ENCODE measurements around the gene EXOG. TPM values are rescaled to one million over a fixed set of nuclear protein-coding genes. Genes with fewer than 3 reads are reported as not detected.
A peak's percentile ranks its signal among the peaks of the same experiment; 100 is the strongest.

EXOG gene
- total RNA-seq, 4 donors from 2014 or later, result 6.0 to 15.3 (median 10.8) TPM

DNA sequence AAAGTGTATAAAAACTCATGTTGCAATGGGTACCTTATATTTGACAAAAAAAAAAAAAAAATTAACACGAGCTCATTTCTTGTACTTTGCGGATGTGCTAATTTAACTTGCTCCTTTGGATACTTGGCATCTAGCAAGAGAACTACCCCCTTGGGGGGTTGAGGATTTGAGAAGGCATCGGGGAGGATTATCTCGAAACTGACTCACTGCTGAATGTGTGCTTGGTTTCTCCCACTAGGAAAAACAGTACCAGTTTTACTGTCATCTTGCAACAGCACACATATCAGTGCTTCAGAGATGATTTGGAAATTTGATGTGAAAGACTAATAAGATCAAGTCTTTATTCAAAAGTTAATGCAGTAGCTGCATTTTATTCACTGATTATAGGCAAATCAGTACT is 891 bp downstream of the EXOG start:
- H3K4me3 ChIP-seq, result peak overlapping the region in 3 of 4 donors; percentile 69 to 89 (median 79)
- in situ Hi-C loops (cut with MboI; ENCODE audit: low pct_ligation_motif_present in 1 of 4, low pct_unique_long_range_greater_than_20kb in 1 of 4, low sequenced_read_pairs in 3 of 4) (loop anchor here in 2 of 4 donors (25.0 kb wide), 2 partner anchors 360 to 385 kb away; partner anchors contain the start of genes ACAA1 (in 1 of the 2) and MYD88 (in 1 of the 2)), intact Hi-C loops (cut with DNase I; ENCODE audit: low total_unique reads) (no loop called here)
- no peaks in the 10 kb centered on the region for H3K36me3 ChIP-seq
- peaks cover 0 to 9% (median 7%) of the 10 kb centered on the region in 4 donors for H3K4me1 ChIP-seq
- peak overlapping the region in 2 of 4 donors; percentile 89 to 90 for H3K27ac ChIP-seq
- whole genome bisulfite sequencing, 2 donors (ENCODE audit: low coverage in 1 of 2), result 54 to 75% methylated on average over 4 of the region's 4 CpGs
- DNase-seq, result no peak
- H3K27me3 ChIP-seq, result no peaks in the 10 kb centered on the region
- TF ChIP-seq EP300 (IDR thresholded peaks at IDR 0.05; ENCODE audit: low read depth), result no peak
- no peak for TF ChIP-seq POLR2AphosphoS5 (IDR thresholded peaks at IDR 0.05)
- TF ChIP-seq POLR2A (IDR thresholded peaks at IDR 0.05), result no peak
- TF ChIP-seq, protein P1, sequence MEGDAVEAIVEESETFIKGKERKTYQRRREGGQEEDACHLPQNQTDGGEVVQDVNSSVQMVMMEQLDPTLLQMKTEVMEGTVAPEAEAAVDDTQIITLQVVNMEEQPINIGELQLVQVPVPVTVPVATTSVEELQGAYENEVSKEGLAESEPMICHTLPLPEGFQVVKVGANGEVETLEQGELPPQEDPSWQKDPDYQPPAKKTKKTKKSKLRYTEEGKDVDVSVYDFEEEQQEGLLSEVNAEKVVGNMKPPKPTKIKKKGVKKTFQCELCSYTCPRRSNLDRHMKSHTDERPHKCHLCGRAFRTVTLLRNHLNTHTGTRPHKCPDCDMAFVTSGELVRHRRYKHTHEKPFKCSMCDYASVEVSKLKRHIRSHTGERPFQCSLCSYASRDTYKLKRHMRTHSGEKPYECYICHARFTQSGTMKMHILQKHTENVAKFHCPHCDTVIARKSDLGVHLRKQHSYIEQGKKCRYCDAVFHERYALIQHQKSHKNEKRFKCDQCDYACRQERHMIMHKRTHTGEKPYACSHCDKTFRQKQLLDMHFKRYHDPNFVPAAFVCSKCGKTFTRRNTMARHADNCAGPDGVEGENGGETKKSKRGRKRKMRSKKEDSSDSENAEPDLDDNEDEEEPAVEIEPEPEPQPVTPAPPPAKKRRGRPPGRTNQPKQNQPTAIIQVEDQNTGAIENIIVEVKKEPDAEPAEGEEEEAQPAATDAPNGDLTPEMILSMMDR (IDR thresholded peaks at IDR 0.05), result no peak
- H3K9me3 ChIP-seq, result no peaks in the 10 kb centered on the region

DNA sequence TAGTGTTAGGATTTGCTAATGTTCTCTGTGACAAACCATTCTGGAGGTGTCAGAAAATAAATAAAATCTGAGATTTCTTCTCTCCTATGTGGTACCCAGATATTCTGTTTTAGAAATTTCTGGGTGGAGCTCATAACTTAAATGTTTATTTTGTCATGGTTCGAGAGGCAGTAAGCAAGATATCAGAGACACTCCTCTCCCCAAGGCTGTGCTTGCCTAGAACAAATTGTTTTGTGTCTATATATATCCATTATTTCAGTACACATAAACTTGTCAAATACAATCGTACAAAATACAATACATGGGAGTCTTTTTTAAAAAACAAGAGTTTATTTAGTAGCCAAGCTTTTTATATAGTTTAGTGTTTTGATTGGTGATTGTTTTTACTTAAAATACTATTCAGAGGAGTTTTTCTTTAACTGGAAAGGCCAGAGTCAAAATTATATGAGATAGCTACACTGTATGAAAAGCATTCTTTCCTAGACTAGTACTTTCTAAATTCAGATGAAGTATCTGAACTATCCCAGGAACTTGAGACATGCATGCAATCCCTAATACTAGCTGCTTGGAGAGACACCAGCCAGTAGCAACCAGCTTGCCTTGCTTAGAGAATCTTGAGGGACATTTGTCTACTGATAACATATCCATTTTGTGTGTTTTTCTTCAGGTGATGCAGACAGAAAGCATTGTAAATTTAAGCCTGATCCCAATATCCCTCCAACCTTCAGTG is 4.7 kb downstream of the EXOG start:
- no peak for DNase-seq
- intact Hi-C loops (cut with DNase I; ENCODE audit: low total_unique reads), result no loop called here
- TF ChIP-seq EP300 (IDR thresholded peaks at IDR 0.05; ENCODE audit: low read depth) (no peak), POLR2AphosphoS5 (IDR thresholded peaks at IDR 0.05) (no peak), POLR2A (IDR thresholded peaks at IDR 0.05) (no peak)
- TF ChIP-seq, protein P1 (IDR thresholded peaks at IDR 0.05), result no peak
- in situ Hi-C loops (cut with MboI; ENCODE audit: low pct_ligation_motif_present in 1 of 4, low pct_unique_long_range_greater_than_20kb in 1 of 4, low sequenced_read_pairs in 3 of 4), result loop anchor here in 2 of 4 donors (25.0 kb wide), 1 partner anchor 511 kb away; no protein-coding TSS in a partner anchor
- Histone ChIP-seq H3K4me1 (peaks cover 0 to 9% (median 7%) of the 10 kb centered on the region in 4 donors), H3K27ac (no peak overlapping the region), H3K36me3 (peaks cover 0 to 15% (median 0%) of the 10 kb centered on the region in 4 donors), H3K9me3 (no peaks in the 10 kb centered on the region), H3K4me3 (no peak overlapping the region), H3K27me3 (no peaks in the 10 kb centered on the region)
- 62 to 80% methylated on average over 2 of the region's 2 CpGs for WGBS, 2 donors (ENCODE audit: low coverage in 1 of 2)

DNA sequence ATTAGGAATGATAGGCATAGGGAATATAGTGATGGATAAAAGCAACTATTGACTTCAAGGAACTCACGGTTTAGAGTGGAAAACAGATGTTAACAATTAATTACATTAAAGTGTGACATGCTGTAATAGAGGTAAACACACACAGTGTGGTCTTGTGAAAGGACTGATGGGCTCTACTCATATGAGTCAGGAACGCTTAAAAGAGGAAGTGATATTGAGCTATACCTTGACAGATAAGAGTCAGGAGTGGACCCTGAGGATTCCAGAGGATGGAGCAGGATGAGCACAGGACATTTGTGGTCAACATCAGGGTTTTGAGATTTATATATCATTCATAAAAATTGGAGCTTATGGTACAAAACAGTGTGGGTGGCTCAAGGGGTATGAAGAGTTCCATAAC is 11.0 kb downstream of the EXOG start:
- H3K4me3 ChIP-seq, result no peak overlapping the region
- H3K27me3 ChIP-seq, result no peaks in the 10 kb centered on the region
- no peaks in the 10 kb centered on the region for H3K4me1 ChIP-seq
- 68 to 83% methylated on average over 2 of the region's 2 CpGs for WGBS, 2 donors (ENCODE audit: low coverage in 1 of 2)
- no peak overlapping the region for H3K27ac ChIP-seq
- in situ Hi-C loops (cut with MboI; ENCODE audit: low pct_ligation_motif_present in 1 of 4, low pct_unique_long_range_greater_than_20kb in 1 of 4, low sequenced_read_pairs in 3 of 4) (loop anchor here in 2 of 4 donors (25.0 kb wide), 1 partner anchor 505 kb away; no protein-coding TSS in a partner anchor), intact Hi-C loops (cut with DNase I; ENCODE audit: low total_unique reads) (no loop called here)
- TF ChIP-seq POLR2AphosphoS5 (IDR thresholded peaks at IDR 0.05), result no peak
- no peak for TF ChIP-seq EP300 (IDR thresholded peaks at IDR 0.05; ENCODE audit: low read depth)
- TF ChIP-seq, protein P1 (IDR thresholded peaks at IDR 0.05), result no peak
- TF ChIP-seq POLR2A (IDR thresholded peaks at IDR 0.05), result no peak
- no peak for DNase-seq
- peaks cover 0 to 42% (median 3%) of the 10 kb centered on the region in 4 donors for H3K36me3 ChIP-seq
- H3K9me3 ChIP-seq, result no peaks in the 10 kb centered on the region

DNA sequence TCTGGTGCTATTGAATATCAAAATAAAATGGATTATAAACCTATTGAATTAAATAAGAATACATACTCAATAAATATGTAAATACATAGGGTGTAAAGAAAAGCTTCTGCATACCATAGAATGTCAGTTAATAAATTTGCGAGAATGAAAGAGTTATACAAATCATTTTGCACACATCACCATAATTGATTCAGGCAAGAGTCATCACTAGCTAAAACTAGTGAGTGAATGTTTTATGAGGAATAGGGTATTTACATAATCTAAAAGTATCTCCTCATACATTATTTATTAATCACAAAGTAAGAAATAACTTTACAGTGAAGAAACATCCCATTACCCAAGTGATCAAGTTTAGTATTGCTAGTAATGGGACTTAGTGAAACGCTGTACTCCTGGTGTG is 13.6 kb downstream of the EXOG start:
- Histone ChIP-seq H3K27ac (no peak overlapping the region), H3K36me3 (peaks cover 0 to 47% (median 3%) of the 10 kb centered on the region in 4 donors), H3K4me3 (no peak overlapping the region), H3K27me3 (no peaks in the 10 kb centered on the region), H3K9me3 (no peaks in the 10 kb centered on the region), H3K4me1 (no peaks in the 10 kb centered on the region)
- intact Hi-C loops (cut with DNase I; ENCODE audit: low total_unique reads), result no loop called here
- TF ChIP-seq EP300 (IDR thresholded peaks at IDR 0.05; ENCODE audit: low read depth) (no peak), POLR2A (IDR thresholded peaks at IDR 0.05) (no peak), POLR2AphosphoS5 (IDR thresholded peaks at IDR 0.05) (no peak)
- TF ChIP-seq, protein P1 (IDR thresholded peaks at IDR 0.05), result no peak
- in situ Hi-C loops (cut with MboI; ENCODE audit: low pct_ligation_motif_present in 1 of 4, low pct_unique_long_range_greater_than_20kb in 1 of 4, low sequenced_read_pairs in 3 of 4), result loop anchor here in 2 of 4 donors (25.0 kb wide), 1 partner anchor 503 kb away; no protein-coding TSS in a partner anchor
- WGBS, 2 donors (ENCODE audit: low coverage in 1 of 2), result 93 to 100% methylated on average over 2 of the region's 2 CpGs
- DNase-seq, result no peak
